NCI-H748 (cell line): ENCODE results near the gene GSG1L.
"Not testable (repeated sequence)": the region's sequence is repeated elsewhere in the genome, so short reads cannot be mapped to it uniquely, and the experiment has no call there.

Experiments used
- DNase-seq: peaks from one replicate; lab custom pipeline; 2025; ENCODE audit not compliant: unreplicated experiment; lab: John Stamatoyannopoulos, UW

GSG1L gene

DNA sequence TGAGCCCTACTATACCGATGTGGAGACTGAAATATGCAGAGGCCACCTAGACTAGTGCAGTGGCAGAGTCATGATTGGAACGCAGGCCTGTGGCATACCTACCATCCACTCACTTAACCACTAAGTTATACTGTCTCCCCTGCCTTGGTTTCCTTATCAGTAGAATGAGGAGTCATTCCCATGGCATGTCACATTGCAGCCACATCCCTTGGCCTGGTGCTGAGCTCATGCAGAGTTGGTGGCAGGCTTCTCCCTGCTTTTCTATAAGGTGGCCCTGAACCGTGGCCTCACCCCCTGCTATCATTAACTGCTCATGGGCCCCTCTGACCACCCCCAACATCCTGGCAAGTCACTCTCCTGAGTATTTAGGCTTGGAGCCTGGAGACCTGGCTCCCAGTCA, 301.1 kb downstream of the GSG1L start:
- DNase-seq: no peak

DNA sequence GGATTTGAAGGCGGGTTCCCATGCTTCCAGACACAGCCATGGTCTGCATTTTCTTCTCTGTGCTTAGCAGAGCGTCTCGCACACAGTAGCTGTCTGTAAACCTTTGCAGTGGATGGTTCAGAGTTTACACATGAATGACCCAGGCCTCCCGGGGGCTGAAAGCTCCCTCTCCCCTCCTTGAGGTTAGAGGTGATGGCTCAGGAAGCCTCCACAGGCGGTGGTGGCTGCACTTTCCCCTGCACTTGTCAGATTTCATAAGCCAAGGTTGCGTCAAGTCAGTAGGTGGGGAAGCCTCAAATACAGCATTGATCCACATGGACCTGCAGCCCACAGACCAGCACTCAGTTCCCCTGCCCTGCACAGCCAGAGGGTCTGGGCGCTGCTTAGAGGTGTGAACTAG, 301.7 kb downstream of the GSG1L start:
- no peak for DNase-seq

- no peak for DNase-seq
These were observed 302.7 kb downstream of the GSG1L start for GRCh38 chr16:27760789-27761176.

DNA sequence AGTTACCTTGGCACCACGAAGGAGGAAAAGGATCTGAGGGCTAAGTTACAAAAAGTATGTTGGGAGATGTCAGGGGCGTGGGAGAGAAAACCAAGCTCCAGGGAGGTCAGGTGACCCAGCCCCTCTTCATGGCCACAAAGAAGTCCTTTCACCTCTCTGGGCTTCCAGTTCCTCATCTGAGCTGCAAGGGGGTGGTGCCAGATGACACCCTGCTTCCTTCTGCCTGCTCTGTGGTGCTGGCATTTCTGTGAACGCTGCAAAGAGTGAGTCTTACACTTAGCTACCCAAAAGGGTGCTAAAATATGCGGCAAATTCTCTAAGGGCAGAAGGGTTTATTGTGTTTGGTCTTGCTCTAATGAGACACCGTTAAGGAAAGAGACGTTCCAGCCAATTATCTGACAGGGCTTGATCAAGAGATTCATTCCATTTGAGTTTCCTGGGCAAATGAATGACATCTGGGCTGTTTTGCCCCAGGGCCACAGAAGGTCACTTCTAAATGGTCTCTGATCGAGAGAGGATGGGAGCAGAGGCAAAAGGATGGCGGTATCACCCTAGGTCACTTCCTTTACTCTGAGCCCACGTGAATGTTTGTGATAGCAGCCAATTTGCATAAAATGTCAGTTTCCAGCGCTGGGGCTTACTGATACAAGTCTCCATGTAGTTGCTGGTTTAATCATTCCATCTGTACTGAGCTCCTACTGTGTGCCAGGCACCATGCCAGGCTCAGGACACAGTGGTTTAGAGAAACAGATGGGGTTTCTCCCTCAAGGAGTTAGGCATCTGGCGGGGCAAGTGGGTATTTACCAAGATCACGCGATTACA, 303.3 kb downstream of the GSG1L start:
- DNase-seq: no peak

- DNase-seq: no peak
These were observed 304.1 kb downstream of the GSG1L start for GRCh38 chr16:27759301-27759871.

- DNase-seq: no peak
These were observed 305.0 kb downstream of the GSG1L start for GRCh38 chr16:27758544-27758943.

DNA sequence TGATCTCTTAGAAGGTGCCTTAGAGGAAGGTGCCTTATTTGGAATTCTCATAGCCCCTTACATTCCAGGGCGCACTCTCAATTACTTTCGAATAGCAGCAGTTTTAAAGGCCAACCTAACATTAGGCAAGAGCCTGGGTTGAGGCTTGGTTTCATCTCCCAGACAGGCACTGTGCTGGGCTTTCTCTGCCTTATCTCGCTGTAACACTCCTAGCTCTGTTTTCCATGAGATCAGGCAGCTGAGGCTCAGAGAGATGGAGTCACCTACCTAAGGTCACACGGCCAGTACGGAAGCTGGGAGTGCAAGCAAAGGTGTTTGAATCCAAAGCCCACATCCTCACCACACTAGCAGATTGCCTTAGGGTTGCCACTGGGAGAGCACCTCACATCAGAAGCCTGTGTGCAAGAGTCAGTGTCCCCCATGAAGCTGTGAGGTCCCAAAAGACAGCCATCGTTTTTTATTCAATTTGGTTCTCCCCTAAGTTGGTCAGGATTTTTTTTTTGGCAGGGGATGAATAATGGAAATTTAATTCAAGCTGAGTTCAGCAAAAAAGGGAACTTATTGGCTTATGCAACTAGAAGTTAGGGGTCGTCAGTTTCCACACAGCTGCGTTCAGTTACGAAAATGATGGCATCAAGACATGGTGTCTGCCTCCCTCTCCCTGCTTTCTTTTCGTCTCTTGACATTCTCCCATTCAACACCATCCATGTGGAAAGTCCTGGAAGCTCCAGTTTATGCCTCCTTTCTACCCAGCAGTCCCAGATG, 307.1 kb downstream of the GSG1L start:
- no peak for DNase-seq

DNA sequence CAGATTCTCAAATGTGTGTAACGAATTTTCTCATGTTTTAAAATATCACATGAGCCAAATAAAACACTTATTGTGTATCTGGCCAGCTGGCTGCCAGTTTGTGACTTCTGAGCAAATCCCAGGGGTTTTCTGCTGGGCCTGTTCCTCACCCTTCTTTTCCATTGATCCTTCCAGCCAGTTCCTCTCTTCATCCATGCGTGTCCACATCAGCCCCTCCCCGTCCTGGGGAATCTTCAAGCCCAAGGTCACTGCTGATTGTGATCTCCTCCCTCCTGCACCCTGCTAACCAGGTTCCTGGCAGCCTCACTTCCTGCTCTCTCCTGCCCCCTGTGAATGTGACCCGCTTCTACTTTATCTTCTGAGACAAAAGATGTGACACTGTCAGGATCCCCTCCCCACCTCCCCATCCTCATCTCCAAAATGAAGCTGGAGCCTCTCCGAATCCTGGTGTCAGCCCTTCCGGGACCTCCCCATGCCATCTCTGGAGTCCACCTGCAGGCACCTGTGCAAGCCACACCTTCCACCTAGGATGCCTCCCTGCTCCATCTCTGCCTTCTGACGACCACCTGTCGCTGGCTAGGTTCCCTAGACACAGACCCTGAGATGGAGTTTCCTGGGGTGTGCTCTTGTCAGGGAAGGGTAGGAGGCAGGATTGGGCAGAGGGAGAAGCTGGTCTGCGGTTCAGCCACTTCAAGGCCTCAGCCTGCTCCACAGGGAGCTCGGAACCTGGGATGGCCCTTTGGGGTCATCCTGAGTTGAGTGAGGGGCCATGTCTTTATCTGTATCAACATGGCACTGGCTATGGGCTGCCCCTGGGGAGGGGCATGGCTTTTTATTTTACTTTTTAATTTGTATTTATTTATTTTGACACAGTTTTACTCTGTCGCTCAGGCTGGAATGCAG, 308.5 kb downstream of the GSG1L start:
- DNase-seq: no peak

DNA sequence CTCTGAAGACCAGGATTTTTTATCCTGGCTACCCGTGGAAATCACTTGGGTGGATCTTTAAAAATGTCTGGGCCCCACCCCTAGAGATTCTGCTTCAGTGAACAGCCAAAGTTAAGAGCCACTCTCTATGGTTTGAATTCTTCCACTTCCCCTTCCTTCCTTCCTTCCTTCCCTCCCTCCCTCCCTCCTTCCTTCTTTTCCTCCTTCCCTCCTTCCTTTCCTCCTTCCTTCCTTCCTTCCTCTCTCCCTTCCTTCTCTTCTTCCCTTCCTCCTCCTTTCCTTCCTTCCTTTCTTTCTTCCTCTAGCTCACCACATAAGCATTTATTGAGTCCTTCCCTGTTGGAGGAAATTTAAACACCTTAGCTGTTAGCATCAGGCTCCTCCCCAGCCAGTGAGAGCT, 310.0 kb downstream of the GSG1L start:
- DNase-seq: no peak

DNA sequence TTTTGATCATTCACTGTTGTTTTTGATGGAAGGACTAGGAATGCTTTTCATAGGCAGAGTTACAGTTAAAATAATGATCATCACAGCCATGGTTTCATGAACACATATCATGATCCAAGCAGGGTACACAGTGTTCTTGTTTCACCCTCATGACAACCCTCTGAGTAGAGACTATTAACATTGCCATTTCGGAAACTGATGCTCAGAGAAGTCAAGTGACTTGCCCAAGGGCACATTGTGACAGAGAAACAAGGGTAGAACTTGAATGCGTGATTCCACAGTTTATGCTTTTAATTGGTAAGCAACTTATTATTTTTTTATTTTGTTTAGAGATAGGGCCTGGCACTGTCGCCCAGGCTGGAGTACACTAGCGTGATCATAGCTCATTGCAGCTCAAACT, 311.3 kb downstream of the GSG1L start:
- no peak for DNase-seq

- no peak for DNase-seq
These were observed 311.8 kb downstream of the GSG1L start for GRCh38 chr16:27751676-27752075.

- DNase-seq: no peak
These were observed 312.3 kb downstream of the GSG1L start for GRCh38 chr16:27751233-27751632.

DNA sequence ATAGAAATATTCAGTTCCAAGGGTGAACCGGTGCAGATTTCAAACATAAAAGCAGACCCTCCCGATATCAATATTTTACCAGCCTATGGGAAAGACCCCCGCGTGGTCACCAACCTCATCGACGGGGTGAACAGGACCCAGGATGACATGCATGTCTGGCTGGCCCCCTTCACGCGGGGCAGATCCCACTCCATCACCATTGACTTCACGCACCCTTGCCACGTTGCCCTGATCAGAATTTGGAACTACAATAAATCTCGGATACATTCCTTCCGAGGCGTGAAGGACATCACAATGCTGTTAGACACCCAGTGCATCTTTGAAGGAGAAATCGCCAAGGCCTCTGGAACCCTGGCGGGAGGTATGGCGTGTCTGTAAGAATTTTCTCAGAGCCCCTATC, 313.6 kb downstream of the GSG1L start:
- no peak for DNase-seq

DNA sequence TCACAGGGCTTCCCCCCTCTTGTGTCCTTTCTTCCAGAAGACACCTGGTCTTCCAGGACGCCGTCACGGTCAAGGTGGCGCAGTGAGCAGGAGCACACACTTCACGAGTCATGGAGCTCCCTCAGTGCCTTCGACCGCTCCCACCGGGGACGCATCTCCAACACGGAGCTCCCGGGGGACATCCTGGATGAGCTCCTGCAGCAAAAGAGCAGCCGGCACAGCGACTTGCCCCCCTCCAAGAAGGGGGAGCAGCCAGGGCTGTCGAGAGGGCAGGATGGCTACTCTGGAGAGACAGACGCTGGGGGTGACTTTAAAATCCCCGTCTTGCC, 314.0 kb downstream of the GSG1L start:
- DNase-seq: no peak

- peak; percentile 8 for DNase-seq
These were observed 314.5 kb downstream of the GSG1L start for GRCh38 chr16:27748868-27749546.

DNA sequence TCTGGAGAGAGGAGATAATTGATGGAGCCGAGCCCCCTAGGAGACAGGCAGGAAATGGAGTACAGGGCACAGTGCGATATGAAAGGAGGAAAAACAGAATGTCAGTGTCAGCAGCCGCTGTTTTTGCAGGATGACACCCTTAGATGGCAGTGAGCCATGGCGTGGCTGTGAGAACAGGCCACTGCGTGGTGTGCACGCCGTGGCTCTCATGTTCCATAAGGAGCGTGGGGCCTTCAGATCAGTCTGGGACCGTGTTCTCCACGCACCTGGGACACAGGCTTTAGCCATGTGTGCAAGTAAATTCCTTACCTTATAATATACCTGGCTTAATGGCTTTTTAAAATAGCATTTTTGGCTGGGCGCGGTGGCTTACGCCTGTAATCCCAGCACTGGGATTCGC, 315.6 kb downstream of the GSG1L start:
- DNase-seq: no peak

GRCh38 chr16:27746076-27746855, 317.2 kb downstream of the GSG1L start:
- DNase-seq: no peak

- no peak for DNase-seq
These were observed 318.2 kb downstream of the GSG1L start for GRCh38 chr16:27745348-27745747.

GRCh38 chr16:27743963-27744362, 319.6 kb downstream of the GSG1L start:
- no peak for DNase-seq

- DNase-seq: not testable (repeated sequence)
These were observed 320.5 kb downstream of the GSG1L start for GRCh38 chr16:27743001-27743400.
